ENCODE results near the gene MFAP3. TPM values are rescaled to one million over a fixed set of nuclear protein-coding genes. Genes with fewer than 3 reads are reported as not detected.

The MFAP3 gene
- total and polyA plus RNA-seq, 2 donors (not counting 1 experiment from before 2014, with no cell fraction given), result 4.8 to 27.1 TPM

GRCh38 chr5:154088801-154089200 is 50.0 kb downstream of the MFAP3 start:
- ATAC-seq (ENCODE audit: low read depth) (no peak), DNase-seq (no peak)
- Mint-ChIP-seq H3K4me1 (no peaks in the 10 kb centered on the region), H3K27ac (no peak overlapping the region), H3K9me3 (ENCODE audit: insufficient read depth) (no peaks in the 10 kb centered on the region), H3K27me3 (peaks cover 37% of the 10 kb centered on the region), H3K4me3 (no peak overlapping the region)
- H3K9ac ChIP-seq (ENCODE audit: low read length), result no peak overlapping the region
- H3K4me3 ChIP-seq (ENCODE audit: control extremely low read depth in 1 of 5, extremely low read depth in 1 of 5, insufficient read depth in 1 of 5, low read depth in 2 of 5, low read length in 4 of 5), result no peak overlapping the region
- ChIA-PET POLR2A (no interaction called here), CTCF (interaction anchor here (1.4 kb wide), 1 partner anchor 17 kb away, joined by 4 read pairs; no protein-coding TSS in a partner anchor)
- H3K4me1 ChIP-seq (ENCODE audit: control insufficient read depth in 2 of 2, insufficient read depth in 2 of 2, low read length in 2 of 2), result no peaks in the 10 kb centered on the region
- TF ChIP-seq EZH2 (IDR thresholded peaks at IDR 0.05; ENCODE audit: borderline replicate concordance, insufficient read depth, low read depth, low read length, poor library complexity, severe bottlenecking) (no peak), CTCF (IDR thresholded peaks at IDR 0.05) (no peak)
- H4K20me1 ChIP-seq (ENCODE audit: control insufficient read depth, insufficient read depth, low read length, poor library complexity, severe bottlenecking), result no peaks in the 10 kb centered on the region
- no peaks in the 10 kb centered on the region for H3K36me3 ChIP-seq (replicated peaks in 1 of 2; ENCODE audit: control extremely low read depth in 1 of 2, control insufficient read depth in 1 of 2, extremely low read depth in 1 of 2, insufficient read depth in 2 of 2, low read length in 1 of 2)
- WGBS (ENCODE audit: insufficient coverage), result 85% methylated on average over 4 of the region's 5 CpGs
- no peaks in the 10 kb centered on the region for H3K9me3 ChIP-seq (ENCODE audit: control extremely low read depth in 1 of 3, control insufficient read depth in 2 of 3, insufficient read depth in 1 of 3, low read length in 2 of 3)
- no peak overlapping the region for H2AFZ ChIP-seq (ENCODE audit: insufficient read depth, low read depth, low read length, poor library complexity, severe bottlenecking)
- intact Hi-C loops (cut with micrococcal nuclease), result no loop called here
- peaks cover 0 to 20% (median 9%) of the 10 kb centered on the region in 4 experiments for H3K27me3 ChIP-seq (replicated peaks in 1 of 4; ENCODE audit: control extremely low read depth in 1 of 4, control insufficient read depth in 3 of 4, insufficient read depth in 4 of 4, low read length in 3 of 4)
- H3K27ac ChIP-seq (ENCODE audit: low read length in 2 of 2), result no peak overlapping the region
- no peaks in the 10 kb centered on the region for H3K79me2 ChIP-seq (ENCODE audit: control insufficient read depth, insufficient read depth, low read length)
- no peak overlapping the region for H3K4me2 ChIP-seq (replicated peaks; ENCODE audit: low read depth, low read length, poor library complexity, severe bottlenecking)

GRCh38 chr5:154090656-154091055 is 51.9 kb downstream of the MFAP3 start:
- intact Hi-C loops (cut with micrococcal nuclease), result no loop called here
- Histone ChIP-seq H3K4me1 (ENCODE audit: control insufficient read depth in 2 of 2, insufficient read depth in 2 of 2, low read length in 2 of 2) (no peaks in the 10 kb centered on the region), H4K20me1 (ENCODE audit: control insufficient read depth, insufficient read depth, low read length, poor library complexity, severe bottlenecking) (no peaks in the 10 kb centered on the region), H3K79me2 (ENCODE audit: control insufficient read depth, insufficient read depth, low read length) (no peaks in the 10 kb centered on the region), H3K27ac (ENCODE audit: low read length in 2 of 2) (no peak overlapping the region), H3K9me3 (ENCODE audit: control extremely low read depth in 1 of 3, control insufficient read depth in 2 of 3, insufficient read depth in 1 of 3, low read length in 2 of 3) (no peaks in the 10 kb centered on the region), H3K4me2 (replicated peaks; ENCODE audit: low read depth, low read length, poor library complexity, severe bottlenecking) (no peak overlapping the region), H3K36me3 (replicated peaks in 1 of 2; ENCODE audit: control extremely low read depth in 1 of 2, control insufficient read depth in 1 of 2, extremely low read depth in 1 of 2, insufficient read depth in 2 of 2, low read length in 1 of 2) (no peaks in the 10 kb centered on the region), H3K9ac (ENCODE audit: low read length) (no peak overlapping the region), H3K27me3 (replicated peaks in 1 of 4; ENCODE audit: control extremely low read depth in 1 of 4, control insufficient read depth in 3 of 4, insufficient read depth in 4 of 4, low read length in 3 of 4) (peaks cover 0 to 26% (median 13%) of the 10 kb centered on the region in 4 experiments), H3K4me3 (ENCODE audit: control extremely low read depth in 1 of 5, extremely low read depth in 1 of 5, insufficient read depth in 1 of 5, low read depth in 2 of 5, low read length in 4 of 5) (no peak overlapping the region), H2AFZ (ENCODE audit: insufficient read depth, low read depth, low read length, poor library complexity, severe bottlenecking) (no peak overlapping the region)
- 90% methylated on average over 5 of the region's 6 CpGs for WGBS (ENCODE audit: insufficient coverage)
- H3K9me3 Mint-ChIP-seq (ENCODE audit: insufficient read depth), result no peaks in the 10 kb centered on the region
- ChIA-PET POLR2A (no interaction called here), CTCF (interaction anchor here (1.6 kb wide), 1 partner anchor 18 kb away, joined by 6 read pairs; no protein-coding TSS in a partner anchor)
- no peak for DNase-seq
- no peaks in the 10 kb centered on the region for H3K4me1 Mint-ChIP-seq
- no peak for ATAC-seq (ENCODE audit: low read depth)
- no peak overlapping the region for H3K27ac Mint-ChIP-seq
- peaks cover 51% of the 10 kb centered on the region for H3K27me3 Mint-ChIP-seq
- TF ChIP-seq EZH2 (IDR thresholded peaks at IDR 0.05; ENCODE audit: borderline replicate concordance, insufficient read depth, low read depth, low read length, poor library complexity, severe bottlenecking), result no peak
- TF ChIP-seq CTCF (IDR thresholded peaks at IDR 0.05), result no peak
- H3K4me3 Mint-ChIP-seq, result no peak overlapping the region
